GM18909 (cell line): ENCODE data around the gene RTF2.
"Not testable (repeated sequence)": the region's sequence is repeated elsewhere in the genome, so short reads cannot be mapped to it uniquely, and the experiment has no call there.

ENCODE experiments used
- ATAC-seq: cut with Tn5 transposase; IDR thresholded peaks from one replicate; pipeline ENCODE4 v1.9.1; 2021; ENCODE audit warnings: mild to moderate bottlenecking; ENCODE audit not compliant: unreplicated experiment, poor library complexity

Gene RTF2

GRCh38 chr20:56469077-56469449, 636 bp downstream of the RTF2 start:
- no peak for ATAC-seq

DNA sequence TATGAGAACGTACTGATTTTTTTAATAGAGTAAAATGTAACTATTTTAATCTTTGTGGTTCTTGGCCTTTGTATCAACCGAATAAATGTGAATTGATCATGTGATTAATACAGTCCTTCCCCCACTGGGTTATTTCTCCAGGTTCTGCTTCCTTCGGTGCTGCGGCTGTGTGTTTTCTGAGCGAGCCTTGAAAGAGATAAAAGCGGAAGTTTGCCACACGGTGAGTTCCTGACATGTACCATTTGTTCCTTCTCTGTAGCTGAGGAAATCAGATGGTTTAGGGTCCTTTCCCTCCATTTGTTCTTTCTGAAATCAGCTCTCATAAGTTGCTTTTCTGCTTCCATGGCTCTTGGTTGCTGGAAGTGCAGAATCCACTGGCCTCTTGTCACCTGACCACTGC, 15.5 kb downstream of the RTF2 start:
- ATAC-seq = no peak

GRCh38 chr20:56487216-56487615, 18.8 kb downstream of the RTF2 start:
- no peak for ATAC-seq

- ATAC-seq = no peak
These were observed 20.1 kb downstream of the RTF2 start for GRCh38 chr20:56488566-56488965.

- no peak for ATAC-seq
These were observed 32.7 kb downstream of the RTF2 start for GRCh38 chr20:56501116-56501515.

DNA sequence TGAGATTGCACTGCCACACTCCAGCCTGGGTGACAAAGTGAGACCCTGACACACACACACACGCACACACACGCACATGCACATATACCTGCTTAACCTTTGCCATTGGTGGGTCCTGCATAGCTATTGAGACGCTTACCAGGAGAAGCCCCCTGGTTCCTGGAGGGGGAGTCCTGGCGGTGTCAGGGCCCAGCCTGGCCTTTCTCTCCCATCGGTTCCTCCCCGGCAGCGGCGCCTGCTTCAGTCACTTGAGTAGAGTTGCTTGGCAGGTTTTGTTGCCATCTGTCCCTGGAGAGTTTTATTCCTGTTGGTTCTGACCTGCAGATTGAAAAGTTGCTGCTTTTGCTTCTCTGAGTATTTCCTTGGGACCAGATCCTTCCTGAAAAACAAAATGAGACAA, 35.5 kb downstream of the RTF2 start:
- no peak for ATAC-seq

- peak; percentile 47 for ATAC-seq
These were observed 36.1 kb downstream of the RTF2 start for GRCh38 chr20:56504373-56505005.

DNA sequence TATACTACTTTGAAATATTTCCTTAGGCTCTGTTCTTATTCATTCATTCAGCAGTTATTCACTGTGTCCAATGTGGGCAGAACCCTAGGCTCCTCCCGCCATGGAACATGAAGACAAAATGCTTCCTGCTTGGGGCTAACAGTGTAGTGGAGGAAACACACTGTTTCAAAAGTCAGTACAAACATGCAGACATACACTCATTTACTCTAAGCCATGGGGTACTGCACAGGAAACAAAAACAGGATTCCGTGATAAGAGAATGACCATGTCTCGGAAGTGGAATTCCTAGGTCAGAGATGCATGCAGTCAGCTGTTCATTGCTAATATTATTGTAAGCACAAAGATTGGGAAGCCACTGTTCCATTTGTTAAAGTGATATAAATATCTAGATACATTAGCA, 37.7 kb downstream of the RTF2 start:
- no peak for ATAC-seq

GRCh38 chr20:56511926-56512325, 43.5 kb downstream of the RTF2 start:
- ATAC-seq = no peak

GRCh38 chr20:56513161-56514150, 45.0 kb downstream of the RTF2 start:
- ATAC-seq = no peak

DNA sequence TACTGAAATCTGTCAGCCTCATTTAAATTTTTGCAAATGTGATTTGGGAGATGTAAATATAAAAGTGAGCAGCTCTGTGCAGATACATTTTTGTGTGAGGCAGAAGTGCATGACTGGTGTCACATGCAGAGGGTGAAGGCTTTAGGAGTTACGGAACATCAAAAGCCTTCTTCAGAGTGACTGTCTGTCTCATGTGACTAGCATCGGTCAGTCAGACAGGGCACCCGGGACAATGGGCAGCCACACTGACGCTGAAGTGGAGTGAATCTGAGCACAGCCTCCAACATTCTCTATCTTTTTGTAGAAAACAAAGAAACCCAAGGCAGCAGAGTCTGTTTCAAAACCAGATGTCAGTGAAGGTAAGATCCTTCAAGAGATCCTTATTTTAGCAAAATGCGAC, 48.2 kb downstream of the RTF2 start:
- ATAC-seq = no peak

GRCh38 chr20:56517211-56517610, 48.8 kb downstream of the RTF2 start:
- no peak for ATAC-seq

- ATAC-seq = no peak
These were observed 49.2 kb downstream of the RTF2 start for GRCh38 chr20:56517641-56518040.

- ATAC-seq = no peak
These were observed 49.7 kb downstream of the RTF2 start for GRCh38 chr20:56518126-56518525.

- ATAC-seq = no peak
These were observed 50.4 kb downstream of the RTF2 start for GRCh38 chr20:56518721-56519398.

- no peak for ATAC-seq
These were observed 51.1 kb downstream of the RTF2 start for GRCh38 chr20:56519551-56519950.

DNA sequence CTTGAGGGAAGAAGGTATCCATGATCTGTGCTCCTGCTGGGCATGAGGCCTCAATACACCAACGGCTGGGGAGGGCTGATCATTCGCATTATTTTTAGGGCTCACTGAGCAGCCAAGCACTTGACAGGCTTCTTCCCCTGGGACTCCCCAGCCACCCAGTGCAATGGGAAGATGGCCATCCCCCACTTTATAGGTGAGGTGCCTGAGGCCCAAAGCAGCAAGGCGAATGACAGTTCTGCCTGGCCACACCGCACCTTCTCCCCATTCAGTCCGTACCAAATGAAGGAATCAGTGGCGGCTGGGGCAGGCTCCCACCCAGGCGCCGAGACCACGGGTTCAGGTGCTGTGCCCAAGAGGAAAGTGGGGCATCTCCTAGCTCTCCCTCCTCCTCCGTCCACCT, 51.8 kb downstream of the RTF2 start:
- no peak for ATAC-seq

DNA sequence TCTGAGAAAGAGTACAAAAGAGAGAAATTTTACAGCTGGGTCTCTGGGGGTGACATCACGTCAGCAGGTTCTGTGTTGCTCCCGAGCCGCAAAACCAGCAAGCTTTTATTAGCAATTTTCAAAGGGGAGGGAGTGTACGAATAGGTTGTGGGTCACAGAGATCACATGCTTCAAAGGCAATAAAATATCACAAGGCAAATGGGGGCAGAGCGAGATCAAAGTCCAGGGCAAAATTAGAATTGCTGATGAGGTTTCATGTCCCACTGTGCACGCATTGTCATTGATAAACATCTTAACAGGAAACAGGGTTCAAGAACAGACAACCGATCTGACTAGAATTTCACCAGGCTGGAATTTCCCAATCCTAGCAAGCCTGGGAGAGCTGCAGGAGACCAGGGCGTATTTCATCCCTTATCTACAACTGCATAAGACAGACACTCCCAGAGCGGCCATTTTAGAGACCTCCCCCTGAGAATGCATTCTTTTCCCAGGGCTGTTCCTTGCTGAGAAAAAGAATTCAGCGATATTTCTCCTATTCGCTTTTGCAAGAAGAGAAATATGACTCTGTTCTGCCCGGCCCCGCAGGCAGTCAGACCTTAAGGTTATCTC, 52.4 kb downstream of the RTF2 start:
- not testable (repeated sequence) for ATAC-seq

DNA sequence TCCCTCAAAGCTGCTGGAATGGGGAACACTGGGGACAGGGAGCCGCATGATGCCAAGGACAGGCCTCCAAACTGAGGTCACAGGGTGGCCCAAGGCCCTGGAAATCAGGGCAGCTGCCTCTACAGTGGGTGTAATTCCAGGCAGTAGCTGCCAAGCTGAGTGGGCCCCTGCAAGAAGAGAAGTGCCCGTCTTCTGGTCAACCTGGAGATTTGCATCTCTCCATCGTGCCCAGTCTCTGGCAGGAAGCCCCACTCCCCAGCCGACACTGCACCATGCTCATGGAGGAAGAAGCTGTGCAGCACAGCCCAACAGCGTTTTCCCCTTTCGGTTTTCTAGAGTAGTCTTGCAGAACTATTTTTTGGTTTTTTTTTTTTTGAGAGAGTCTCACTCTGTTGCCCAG, 53.9 kb downstream of the RTF2 start:
- ATAC-seq = no peak

GRCh38 chr20:56524444-56524843, 56.0 kb downstream of the RTF2 start, which contains the start of gene FAM209A:
TSS of gene FAM209A (plus strand) at chr20:56524744. CDS start at chr20:56524809, 65 bp downstream.
- not testable (repeated sequence) for ATAC-seq

- no peak for ATAC-seq
These were observed 59.1 kb downstream of the RTF2 start for GRCh38 chr20:56527521-56527920.
